B cell (primary cell): Measurements from ENCODE around the gene SMARCD2. TPM values are rescaled to one million over a fixed set of nuclear protein-coding genes. Genes with fewer than 3 reads are reported as not detected.
"Not testable (repeated sequence)": the region's sequence is repeated elsewhere in the genome, so short reads cannot be mapped to it uniquely, and the experiment has no call there.

Experiments used
- ATAC-seq: fragments of 200-7000 bp; cut with Tn5 transposase; one replicate; pipeline ENCODE4 v1.10.0; 2021; ENCODE audit warnings: low read depth, mild to moderate bottlenecking, moderate number of reproducible peaks, moderate library complexity
- CTCF ChIA-PET: fragments of 350-600 bp; sonication (Branson Sonifier 250); formaldehyde crosslinking; loops from one replicate; lab custom pipeline; 2021; ENCODE audit warnings: antibody characterized with exemption, inconsistent platforms; lab: Charles Lee
- POLR2A ChIA-PET: fragments of 350-600 bp; sonication (Branson Sonifier 250); formaldehyde crosslinking; loops from one replicate; lab custom pipeline; 2021; ENCODE audit warnings: antibody characterized with exemption; lab: Charles Lee
- DNase-seq: peaks from one replicate; pipeline ENCODE4 v3.0.0; 2013
- H2AFZ ChIP-seq: 2 replicates; pipeline ENCODE4 v1.6.1; 2012; ENCODE audit warnings: mild to moderate bottlenecking, low read depth, low read length; ENCODE audit not compliant: insufficient read depth, poor library complexity, severe bottlenecking
- H3K27ac ChIP-seq, 2 donors: 1 replicate in 1 of 2; 2 replicates in 1 of 2; pipeline ENCODE4 v1.5.1; 2012 to 2013; ENCODE audit warnings: low read length in 2 of 2, mild to moderate bottlenecking in 2 of 2, moderate library complexity in 1 of 2
- H3K27me3 ChIP-seq, 4 experiments: fragments of 200-600 bp in 1 of 4; sonication (generic) in 1 of 4; replicated peaks in 1 of 4; 1 replicate in 2 of 4; 2 replicates in 2 of 4; pipeline versions ENCODE4 v1.6.1 to v1.7.0; 2013 to 2016; ENCODE audit warnings: low read length in 3 of 4, mild to moderate bottlenecking in 2 of 4, mixed read lengths in 1 of 4, moderate library complexity in 1 of 4; ENCODE audit not compliant: insufficient read depth in 4 of 4, control insufficient read depth in 3 of 4; ENCODE audit errors: control extremely low read depth in 1 of 4
- H3K36me3 ChIP-seq, 2 experiments: replicated peaks in 1 of 2; 1 replicate in 1 of 2; 2 replicates in 1 of 2; pipeline versions ENCODE4 v1.6.1 to v1.7.1; 2013; ENCODE audit warnings: low read length in 1 of 2; ENCODE audit not compliant: insufficient read depth in 2 of 2, control insufficient read depth in 1 of 2; ENCODE audit errors: control extremely low read depth in 1 of 2, extremely low read depth in 1 of 2
- H3K4me1 ChIP-seq, 2 donors: fragments of 200-600 bp in 1 of 2; sonication (generic) in 1 of 2; 1 replicate in 1 of 2; 2 replicates in 1 of 2; pipeline versions ENCODE4 v1.5.1 to v1.6.1; 2013 to 2017; ENCODE audit warnings: low read length in 2 of 2; ENCODE audit not compliant: control insufficient read depth in 2 of 2, insufficient read depth in 2 of 2
- H3K4me2 ChIP-seq: replicated peaks from 2 replicates; pipeline ENCODE3; 2012; ENCODE audit warnings: mild to moderate bottlenecking, low read depth, low read length; ENCODE audit not compliant: poor library complexity, severe bottlenecking
- H3K4me3 ChIP-seq, 5 experiments: fragments of 200-600 bp in 1 of 5; sonication (generic) in 1 of 5; 1 replicate in 3 of 5; 2 replicates in 2 of 5; pipeline versions ENCODE4 v1.5.1 to v1.7.0; 2011 to 2016; ENCODE audit warnings: low read length in 4 of 5, mild to moderate bottlenecking in 4 of 5, low read depth in 2 of 5, control low read depth in 1 of 5, moderate library complexity in 1 of 5; ENCODE audit not compliant: insufficient read depth in 1 of 5; ENCODE audit errors: control extremely low read depth in 1 of 5, extremely low read depth in 1 of 5
- H3K79me2 ChIP-seq: fragments of 200-600 bp; sonication (generic); one replicate; pipeline ENCODE4 v1.6.0; 2016; ENCODE audit warnings: low read length; ENCODE audit not compliant: control insufficient read depth, insufficient read depth
- H3K9ac ChIP-seq: fragments of 200-600 bp; sonication (generic); 2 replicates; pipeline ENCODE4 v1.6.1; 2017; ENCODE audit warnings: mild to moderate bottlenecking, low read length, moderate library complexity
- H3K9me3 ChIP-seq, 3 donors: one replicate each; pipeline versions ENCODE4 v1.6.1 to v1.7.1; 2013; ENCODE audit warnings: low read length in 2 of 3; ENCODE audit not compliant: control insufficient read depth in 2 of 3, insufficient read depth in 1 of 3; ENCODE audit errors: control extremely low read depth in 1 of 3
- H4K20me1 ChIP-seq: 2 replicates; pipeline ENCODE4 v1.6.0; 2012; ENCODE audit warnings: mild to moderate bottlenecking, low read length; ENCODE audit not compliant: insufficient read depth, control insufficient read depth, poor library complexity, severe bottlenecking
- H3K27ac Mint-ChIP-seq: one replicate; pipeline ENCODE4 v1.8.0; 2021; ENCODE audit warnings: mixed read lengths
- H3K27me3 Mint-ChIP-seq: one replicate; pipeline ENCODE4 v1.8.0; 2021; ENCODE audit warnings: mixed read lengths
- H3K4me1 Mint-ChIP-seq: one replicate; pipeline ENCODE4 v1.8.0; 2021; ENCODE audit warnings: mixed read lengths
- H3K4me3 Mint-ChIP-seq: one replicate; pipeline ENCODE4 v1.8.0; 2021; ENCODE audit warnings: mixed read lengths
- H3K9me3 Mint-ChIP-seq: one replicate; pipeline ENCODE4 v1.8.0; 2022; ENCODE audit warnings: mixed read lengths; ENCODE audit not compliant: insufficient read depth
- CTCF ChIP-seq: fragments of 200-600 bp; IDR thresholded peaks from one replicate; pipeline ENCODE4 v1.8.0; 2022; ENCODE audit warnings: antibody characterized with exemption, mild to moderate bottlenecking
- EZH2 ChIP-seq: IDR thresholded peaks from 2 replicates; pipeline ENCODE4 v1.6.1; 2012; ENCODE audit warnings: borderline replicate concordance, low read depth, mild to moderate bottlenecking, moderate library complexity, low read length; ENCODE audit not compliant: insufficient read depth, poor library complexity, severe bottlenecking
- WGBS: methylation state at CpG from one replicate; pipeline ENCODE4 v1.1.5; 2013; ENCODE audit warnings: missing lambda C conversion rate; ENCODE audit not compliant: insufficient coverage; 5-methylcytosine and 5-hydroxymethylcytosine counted together
- intact Hi-C: fragments of 100-400 bp; cut with micrococcal nuclease; formaldehyde crosslinking; loops from one replicate; pipeline ENCODE4 v1.10.0; 2022
- polyA plus RNA-seq: library from polyadenylated mRNA; depleted of rRNA; stranded (reverse); fragments of >200 nt; gene quantifications from 2 replicates; pipeline ENCODE4 v1.2.3, GENCODE V29; 2012
- total RNA-seq, 2 donors: library from RNA; stranded (reverse); fragments of 120-200 nt in 1 of 2; gene quantifications; 1 replicate in 1 of 2; 2 replicates in 1 of 2; pipeline versions ENCODE4 v1.2.3 to v1.2.4, GENCODE V29; 2013 to 2022

Gene SMARCD2
- total and polyA plus RNA-seq, 2 donors (not counting 1 experiment from before 2014, with no cell fraction given), result 60.6 to 124 TPM

DNA sequence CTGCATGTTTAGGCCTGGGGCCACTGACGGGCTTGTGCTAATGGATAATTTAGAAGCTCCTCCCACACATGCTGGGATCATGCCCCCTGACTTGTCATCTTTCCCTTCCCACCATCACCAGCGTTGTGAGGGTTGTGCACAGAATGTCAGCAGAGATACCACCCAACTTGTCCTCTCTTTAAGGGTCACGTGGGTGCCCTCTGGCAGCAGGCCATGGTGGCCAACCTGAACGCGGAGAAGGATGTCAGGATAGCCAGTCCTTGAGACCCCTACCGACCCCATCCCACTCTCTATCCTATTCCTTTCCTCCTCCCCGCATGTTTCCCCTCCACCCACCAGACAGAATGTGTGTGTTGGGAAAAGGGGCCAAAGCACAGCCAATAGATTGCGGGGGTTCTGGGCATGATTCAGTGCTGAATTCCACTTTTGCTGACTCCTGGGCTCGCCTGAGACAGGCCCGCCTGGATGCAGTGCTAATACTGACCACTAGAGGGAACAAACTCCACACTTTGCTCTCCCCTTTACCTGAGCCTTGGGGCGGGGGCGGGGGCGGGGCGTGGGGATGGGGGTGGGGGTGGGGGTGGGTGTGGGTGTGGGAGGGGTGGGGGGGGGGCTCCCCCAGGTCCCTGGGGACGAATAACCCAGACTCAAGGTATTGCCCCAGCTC is 39.6 kb upstream of the SMARCD2 start, which contains the start of gene GH2:
GH2 (minus strand) TSS at position 10 of the 667 bp plus-strand sequence. CDS start 143 bp downstream, outside the sequence.
- Histone ChIP-seq H2AFZ (no peak within 1 kb of the TSS), H3K27me3 (peaks cover 0 to 3% (median 0%) of the 10 kb centered on the region in 4 experiments), H3K4me2 (no peak within 1 kb of the TSS), H3K4me3 (no peak within 1 kb of the TSS), H3K36me3 (no peaks in the 10 kb centered on the region), H3K27ac (no peak within 1 kb of the TSS), H4K20me1 (no peaks in the 10 kb centered on the region), H3K9me3 (no peaks in the 10 kb centered on the region), H3K4me1 (no peaks in the 10 kb centered on the region), H3K9ac (no peak within 1 kb of the TSS), H3K79me2 (no peaks in the 10 kb centered on the region)
- intact Hi-C loops, result no loop called here
- Mint-ChIP-seq H3K9me3 (no peaks in the 10 kb centered on the region), H3K4me1 (peaks cover 10% of the 10 kb centered on the region), H3K27ac (no peak within 1 kb of the TSS), H3K27me3 (peaks cover 3% of the 10 kb centered on the region), H3K4me3 (no peak within 1 kb of the TSS)
- ChIA-PET POLR2A (no interaction called here), CTCF (interaction anchor here (1.1 to 1.7 kb wide), 4 partner anchors 20 to 251 kb away, joined by 3 to 14 read pairs (median 6); partner anchors contain the start of gene GH1)
- ATAC-seq, result peak; percentile 91
- 36% methylated on average over 4 of the region's 15 CpGs for WGBS
- no peak for TF ChIP-seq EZH2
- TF ChIP-seq CTCF, result peak; percentile 61
- peak; percentile 76 for DNase-seq

DNA sequence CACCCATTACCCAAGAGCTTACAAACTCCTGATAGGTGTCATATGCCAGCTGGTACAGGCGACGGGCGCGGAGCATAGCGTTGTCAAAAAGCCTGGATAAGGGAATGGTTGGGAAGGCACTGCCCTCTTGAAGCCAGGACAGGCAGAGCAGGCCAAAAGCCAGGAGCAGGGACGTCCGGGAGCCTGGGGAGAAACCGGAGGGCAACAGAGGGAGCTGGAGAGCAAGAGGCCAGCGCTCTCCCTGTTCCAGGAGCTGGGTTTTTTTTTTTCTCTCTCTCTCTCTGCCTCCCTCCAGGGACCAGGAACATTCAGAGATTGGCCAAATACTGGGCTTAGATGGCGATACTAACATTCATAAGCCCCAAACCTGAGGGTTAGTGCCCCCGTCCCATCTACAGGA is 38.9 kb upstream of the SMARCD2 start:
- H3K36me3 ChIP-seq, H3K4me2 ChIP-seq, H3K9me3 ChIP-seq, H4K20me1 ChIP-seq, H3K27me3 Mint-ChIP-seq, H3K4me3 ChIP-seq, H3K79me2 ChIP-seq, DNase-seq, intact Hi-C loops, H2AFZ ChIP-seq, H3K4me1 ChIP-seq, H3K4me3 Mint-ChIP-seq, POLR2A ChIA-PET, H3K9me3 Mint-ChIP-seq, ATAC-seq, H3K27me3 ChIP-seq, H3K27ac ChIP-seq, H3K27ac Mint-ChIP-seq, H3K9ac ChIP-seq: not testable (repeated sequence)
- CTCF ChIA-PET, result interaction anchor here (0.7 to 1.1 kb wide), 3 partner anchors 20 to 827 kb away, joined by 3 to 6 read pairs (median 5); partner anchors contain the start of gene GH1
- WGBS, result 94% methylated on average over 10 of the region's 11 CpGs
- H3K4me1 Mint-ChIP-seq, result peaks cover 10% of the 10 kb centered on the region
